NCI-H748 (cell line): ENCODE results near the gene SLC36A1.
A peak's percentile ranks its signal among the peaks of the same experiment; 100 is the strongest.
"Not testable (repeated sequence)": the region's sequence is repeated elsewhere in the genome, so short reads cannot be mapped to it uniquely, and the experiment has no call there.

Experiments used
- DNase-seq: peaks from one replicate; lab custom pipeline; 2025; ENCODE audit not compliant: unreplicated experiment; lab: John Stamatoyannopoulos, UW

Gene SLC36A1

DNA sequence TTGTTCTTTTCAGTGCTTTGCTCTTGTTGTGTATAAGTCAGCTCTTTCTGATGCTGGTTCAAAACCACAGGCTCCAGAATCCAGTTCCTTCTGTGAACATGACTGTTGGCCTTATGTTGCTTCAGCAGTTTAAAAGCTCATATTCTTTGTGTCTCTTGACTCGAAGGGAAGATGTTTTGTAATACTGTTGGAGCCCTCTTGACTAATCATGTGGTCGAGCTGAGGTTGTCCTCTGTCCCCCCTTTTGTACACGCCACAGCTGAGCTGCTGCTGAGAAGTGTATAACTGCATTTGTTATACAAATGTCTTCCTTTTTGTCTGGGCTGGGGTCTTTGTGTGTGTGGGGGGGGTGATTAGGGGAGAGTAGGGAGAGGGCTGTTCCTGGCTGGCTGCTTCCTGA is 35.8 kb downstream of the SLC36A1 start:
- DNase-seq = no peak

DNA sequence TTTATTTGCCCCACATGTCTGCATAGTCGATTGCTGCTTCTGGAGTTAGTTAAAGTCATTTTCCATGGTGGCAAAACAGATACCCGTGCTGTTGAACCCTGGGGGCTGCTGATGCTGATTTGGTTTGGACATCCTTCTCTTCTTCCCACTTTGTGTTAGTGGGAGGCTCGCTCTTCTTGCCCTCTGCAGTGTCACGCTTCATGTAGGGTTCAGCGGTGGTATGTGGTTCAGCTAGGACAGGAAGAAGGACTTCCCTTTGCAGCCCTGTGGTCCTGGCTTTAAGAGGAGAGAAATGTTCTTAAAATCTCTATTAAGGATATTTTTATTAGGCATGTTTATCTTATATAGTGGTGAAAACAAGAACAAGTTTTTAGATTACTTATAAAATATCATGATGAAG is 36.2 kb downstream of the SLC36A1 start:
- no peak for DNase-seq

DNA sequence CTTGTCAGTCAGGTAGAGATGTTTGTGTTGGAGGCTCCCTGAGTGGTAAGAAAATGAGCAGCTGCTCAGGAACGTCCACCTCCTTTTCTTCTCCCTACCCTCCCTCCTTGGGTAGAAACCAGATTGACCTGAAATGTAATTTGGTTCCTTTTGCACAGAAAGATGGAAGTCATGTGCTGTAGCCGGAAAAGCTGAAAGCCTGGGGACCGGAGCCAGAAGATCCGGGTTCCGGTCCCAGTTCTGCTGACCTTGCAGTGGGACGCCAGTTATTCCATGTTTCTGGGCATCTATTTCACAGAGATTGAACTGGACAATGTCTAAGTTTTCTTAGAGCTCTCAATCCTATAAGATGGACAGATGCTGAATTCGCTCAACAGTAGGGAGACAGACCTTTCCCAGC is 40.1 kb downstream of the SLC36A1 start:
- DNase-seq = no peak

DNA sequence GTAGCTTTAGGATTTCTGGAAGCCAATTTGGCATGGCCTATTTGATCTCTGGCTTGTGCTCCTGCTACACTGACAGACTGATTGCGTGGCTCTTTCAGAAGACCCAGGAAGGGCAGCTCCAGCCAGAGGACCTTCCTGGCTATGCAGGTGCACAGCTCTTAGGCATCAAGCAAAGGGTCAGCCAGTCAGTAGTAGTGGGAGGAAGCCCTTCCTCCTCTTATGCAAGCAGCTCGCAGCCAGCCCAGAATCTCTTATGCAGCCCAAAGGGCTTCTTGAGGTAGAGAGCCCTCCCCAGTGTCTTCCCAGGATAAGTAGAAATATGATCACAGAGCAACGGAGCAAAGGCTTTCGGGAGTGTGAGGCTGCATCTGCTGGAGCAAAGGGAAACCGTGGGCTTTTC is 43.2 kb downstream of the SLC36A1 start:
- DNase-seq = no peak

DNA sequence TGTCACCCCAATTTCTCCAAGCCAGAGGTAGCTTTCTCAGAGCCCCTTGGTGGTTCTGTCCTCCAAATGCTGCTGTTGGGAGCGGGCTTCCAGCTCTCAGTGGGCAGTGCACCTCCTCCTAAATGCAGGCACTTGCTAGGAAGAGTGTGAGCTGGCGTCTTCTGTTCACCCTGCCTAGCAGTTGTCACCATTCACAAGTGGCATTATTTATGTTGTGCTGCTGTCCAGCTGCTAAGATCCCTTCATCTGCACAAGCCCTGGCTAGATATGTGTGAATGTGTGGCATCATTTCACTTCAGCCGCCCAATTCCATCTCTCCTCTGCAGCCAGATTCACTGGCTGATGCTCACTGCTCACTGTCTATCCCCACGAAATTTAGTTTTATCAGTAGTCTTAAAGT is 43.7 kb downstream of the SLC36A1 start:
- no peak for DNase-seq

DNA sequence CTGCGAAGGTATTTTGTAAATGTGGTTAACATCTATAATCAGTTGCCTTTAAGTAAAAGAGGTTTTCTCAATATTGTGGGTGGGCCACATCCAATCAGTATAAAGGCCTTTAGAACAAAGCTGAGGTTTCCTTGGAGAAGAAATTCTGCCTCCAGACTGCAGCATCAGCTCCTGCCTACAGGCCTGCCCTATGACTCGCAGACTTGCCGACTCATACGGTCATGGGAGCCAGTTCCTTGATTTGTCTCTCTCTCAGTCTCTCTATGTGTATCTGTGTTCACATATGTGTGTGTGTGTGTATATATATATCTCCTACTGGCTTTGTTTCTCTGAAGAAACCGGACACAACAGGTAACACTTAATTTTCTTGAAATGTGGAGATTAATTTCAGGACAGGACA is 45.3 kb downstream of the SLC36A1 start:
- DNase-seq = no peak

DNA sequence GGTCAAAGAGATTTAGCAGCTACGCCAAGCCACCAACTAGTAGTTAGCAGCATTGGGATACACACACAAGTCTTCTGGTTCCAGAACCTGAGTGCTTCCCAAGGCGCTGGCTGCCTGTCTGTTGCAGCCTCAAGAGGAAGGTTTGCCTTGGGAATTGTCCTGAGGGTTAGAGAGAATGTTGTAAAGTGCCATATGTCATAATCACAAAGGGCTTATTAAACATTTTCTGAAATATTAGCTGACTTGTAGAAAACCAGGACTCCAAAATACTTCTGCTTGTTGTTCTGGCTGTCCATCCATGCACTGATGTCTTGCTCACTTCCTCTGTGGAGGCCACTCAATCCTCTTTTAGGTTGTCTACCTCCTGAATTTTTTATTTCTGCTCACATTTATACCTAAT is 46.3 kb downstream of the SLC36A1 start:
- no peak for DNase-seq

DNA sequence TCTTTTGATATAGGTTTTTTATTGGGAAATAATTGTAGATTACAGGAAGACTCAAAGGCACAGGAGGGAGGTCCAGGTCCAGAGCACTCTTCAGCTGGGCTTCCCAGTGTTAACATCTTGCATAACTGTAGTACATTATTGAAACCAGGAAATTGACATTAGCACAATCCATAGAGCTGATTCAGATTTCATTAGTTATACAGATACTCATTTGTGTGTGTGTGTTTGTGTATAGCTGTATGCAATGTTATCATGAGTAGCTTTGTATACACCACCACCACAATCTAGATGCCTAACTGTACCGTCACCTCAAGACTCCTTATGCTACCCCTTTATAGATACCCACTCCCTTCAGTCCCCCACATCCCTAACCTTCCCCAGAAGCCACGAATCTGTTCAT is 47.9 kb downstream of the SLC36A1 start:
- no peak for DNase-seq

DNA sequence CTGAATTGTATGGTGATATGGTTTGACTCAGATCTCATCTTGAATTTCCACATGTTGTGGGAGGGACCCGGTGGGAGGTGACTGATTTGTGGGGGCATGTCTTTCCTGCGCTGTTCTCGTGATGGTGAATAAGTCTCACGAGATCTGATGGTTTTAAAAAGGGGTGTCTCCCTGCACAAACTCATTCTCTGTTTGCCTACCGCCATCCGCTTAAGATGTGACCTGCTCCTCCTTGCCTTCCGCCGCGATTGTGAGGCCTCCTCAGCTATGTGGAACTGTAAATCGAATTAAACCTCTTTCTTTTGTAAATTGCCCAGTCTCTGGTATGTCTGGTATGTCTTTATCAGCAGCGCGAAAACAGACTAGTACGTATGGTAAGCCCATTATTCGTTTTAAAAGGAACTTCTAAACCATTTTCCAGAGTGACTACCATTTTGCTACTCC is 48.7 kb downstream of the SLC36A1 start:
- no peak for DNase-seq

DNA sequence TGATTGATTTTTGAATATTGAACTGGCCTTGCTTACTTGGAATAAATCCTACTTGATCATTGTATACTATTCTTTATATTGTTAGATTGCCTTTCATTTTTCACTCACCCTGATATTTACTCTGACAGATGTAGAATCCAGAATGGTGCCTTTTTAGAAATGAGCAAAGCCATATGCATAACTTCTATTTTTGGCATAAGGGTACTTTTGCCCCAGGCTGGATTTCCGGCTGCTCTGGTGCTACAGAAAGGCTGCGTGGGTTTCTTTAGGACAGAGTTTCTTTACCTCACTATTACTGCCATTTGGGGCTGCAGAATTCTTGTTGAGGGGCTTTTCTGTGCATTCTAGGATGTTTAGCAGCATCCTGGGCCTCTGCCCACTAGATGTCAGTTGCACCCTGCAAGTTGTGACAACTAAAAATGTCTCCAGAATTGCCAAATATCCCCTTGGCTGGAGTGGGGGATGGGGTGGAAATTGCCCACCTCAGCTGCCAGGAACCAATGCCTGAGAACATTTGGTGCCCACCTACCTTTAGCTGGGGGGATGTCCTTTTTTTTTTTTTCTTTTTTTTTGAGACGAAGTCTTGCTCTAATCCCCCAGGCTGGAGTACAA is 50.1 kb downstream of the SLC36A1 start:
- no peak for DNase-seq

DNA sequence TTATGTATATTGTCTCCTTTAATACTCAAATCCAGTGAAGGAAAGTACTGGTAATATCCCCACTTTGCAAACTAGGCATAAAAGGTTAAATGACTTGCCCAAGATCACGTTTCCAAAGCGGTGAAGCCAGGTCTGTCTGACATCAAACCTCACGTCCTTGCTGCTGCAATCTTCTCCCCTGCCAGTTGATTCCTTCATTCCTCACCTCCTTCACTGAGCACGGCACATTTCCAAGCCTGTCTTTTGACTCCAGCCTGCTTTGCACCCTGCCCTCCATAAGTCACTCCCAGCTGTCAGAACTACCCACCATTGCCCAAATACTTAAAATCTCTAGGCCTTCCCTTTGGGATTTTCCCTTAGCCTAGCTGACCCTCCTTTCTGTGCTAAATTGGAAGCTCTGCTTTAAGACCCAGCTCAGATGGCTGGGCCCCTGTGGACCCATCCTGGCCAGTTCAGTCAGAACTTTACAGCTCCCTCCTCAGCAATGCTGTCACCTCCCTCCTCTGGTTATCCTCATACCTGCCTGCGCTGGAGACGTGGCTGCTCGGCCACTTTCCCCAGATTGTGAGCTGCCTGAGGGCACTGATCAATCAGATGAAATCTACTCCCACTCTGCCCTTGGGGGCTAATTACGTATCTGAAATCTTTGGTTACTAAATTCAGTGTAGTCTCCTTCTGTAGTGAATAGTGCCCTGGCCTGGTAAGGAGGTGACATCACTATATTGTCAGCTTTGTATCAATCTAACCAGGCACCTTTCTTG is 51.2 kb downstream of the SLC36A1 start:
- DNase-seq = no peak

DNA sequence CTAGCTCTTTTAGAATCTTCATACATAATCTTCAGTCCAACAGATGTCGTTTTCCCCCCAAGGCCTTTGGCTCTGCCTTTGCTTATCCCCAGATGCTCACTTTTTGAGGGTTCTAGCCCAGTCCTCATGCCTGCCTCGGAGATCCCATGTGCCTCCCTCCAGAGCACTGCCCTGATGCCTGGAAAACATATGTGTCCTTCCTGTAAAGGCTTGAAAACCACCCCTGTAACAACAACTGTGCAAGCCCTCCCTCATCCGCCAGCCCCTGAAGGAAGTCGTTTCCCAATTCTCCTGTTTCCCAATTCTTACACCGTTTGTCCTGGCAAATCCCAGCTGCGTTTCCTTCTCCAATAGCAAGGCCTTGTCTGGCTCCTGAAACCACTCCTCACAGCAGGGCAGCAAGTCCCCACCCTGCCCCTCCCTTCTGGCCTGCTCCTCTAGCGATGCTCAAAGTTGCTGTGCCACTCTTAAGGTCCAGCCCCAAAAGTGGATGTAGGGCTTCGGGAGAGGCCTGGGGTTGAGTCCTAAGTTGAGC is 52.2 kb downstream of the SLC36A1 start:
- DNase-seq = no peak

DNA sequence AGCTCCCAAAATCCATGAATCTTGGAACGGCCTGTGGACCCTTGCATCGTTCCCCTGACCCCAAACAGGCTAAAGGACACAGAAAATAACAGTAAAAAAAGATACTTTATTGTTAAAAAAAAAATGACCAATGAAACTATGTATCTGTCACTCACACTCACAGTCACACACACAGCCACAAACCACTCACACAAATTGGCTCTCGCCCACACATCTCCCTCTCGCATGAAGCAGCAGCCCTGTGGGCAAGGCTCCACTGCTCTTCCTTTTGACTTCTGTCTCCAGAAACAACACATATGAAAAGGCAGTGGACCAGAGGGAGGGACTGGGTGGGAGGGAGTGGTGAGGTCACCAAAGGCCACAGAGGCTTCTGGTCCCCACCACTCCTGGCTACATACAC is 56.6 kb downstream of the SLC36A1 start:
- no peak for DNase-seq

DNA sequence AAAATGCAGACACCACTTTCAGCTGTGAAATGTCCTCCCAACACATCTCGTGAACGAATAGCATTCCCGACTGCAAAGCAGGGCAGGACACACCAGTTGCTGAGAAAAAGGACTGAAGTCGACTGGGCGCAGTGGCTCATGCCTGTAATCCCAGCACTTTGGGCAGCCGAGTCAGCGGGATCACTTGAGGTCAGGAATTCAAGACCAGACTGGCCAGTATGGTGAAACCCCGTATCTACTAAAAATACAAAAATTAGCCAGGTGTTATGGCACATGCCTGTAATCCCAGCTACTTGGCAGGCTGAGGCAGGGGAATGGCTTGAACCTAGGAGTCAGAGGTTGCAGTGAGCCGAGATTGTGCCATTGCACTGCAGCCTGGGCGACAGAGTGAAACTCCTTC is 60.9 kb downstream of the SLC36A1 start:
- not testable (repeated sequence) for DNase-seq

DNA sequence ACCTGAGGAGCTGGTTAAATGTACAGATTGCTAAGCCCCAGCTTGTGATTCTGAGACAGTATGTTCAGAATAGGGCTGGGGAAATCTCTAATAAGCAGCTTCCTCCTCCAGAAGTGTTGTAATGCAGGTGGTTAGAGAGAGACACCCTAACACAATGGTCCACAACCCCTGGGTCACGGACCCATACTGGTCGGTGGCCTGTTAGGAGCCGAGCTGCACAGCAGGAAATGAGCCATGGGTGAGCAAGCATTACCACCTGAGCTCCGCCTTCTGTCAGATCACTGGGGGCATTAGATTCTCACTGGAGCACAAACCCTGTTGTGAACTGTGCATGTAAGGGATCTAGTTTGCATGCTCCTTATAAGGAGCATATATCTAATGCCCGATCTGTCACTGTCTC is 61.8 kb downstream of the SLC36A1 start:
- no peak for DNase-seq

DNA sequence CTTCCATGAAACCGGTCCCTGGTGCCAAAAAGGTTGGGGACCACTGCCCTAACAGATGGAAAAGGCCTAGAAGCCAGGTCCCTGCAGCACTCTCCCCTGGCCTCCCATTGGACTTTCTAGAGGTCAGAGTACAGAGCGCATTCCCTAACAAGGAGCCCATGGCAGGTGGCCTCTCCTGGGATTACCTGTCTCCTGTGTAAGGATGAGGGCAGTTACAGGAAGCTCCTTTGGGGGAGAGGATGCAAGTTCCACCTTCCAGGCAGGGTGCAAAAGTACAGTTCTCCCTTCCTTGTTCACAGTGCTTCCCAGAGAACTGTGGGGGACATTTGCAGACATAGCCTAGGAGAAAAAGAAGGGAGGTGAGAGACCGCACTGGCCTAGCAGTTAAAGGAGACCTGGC is 62.4 kb downstream of the SLC36A1 start:
- DNase-seq = no peak

DNA sequence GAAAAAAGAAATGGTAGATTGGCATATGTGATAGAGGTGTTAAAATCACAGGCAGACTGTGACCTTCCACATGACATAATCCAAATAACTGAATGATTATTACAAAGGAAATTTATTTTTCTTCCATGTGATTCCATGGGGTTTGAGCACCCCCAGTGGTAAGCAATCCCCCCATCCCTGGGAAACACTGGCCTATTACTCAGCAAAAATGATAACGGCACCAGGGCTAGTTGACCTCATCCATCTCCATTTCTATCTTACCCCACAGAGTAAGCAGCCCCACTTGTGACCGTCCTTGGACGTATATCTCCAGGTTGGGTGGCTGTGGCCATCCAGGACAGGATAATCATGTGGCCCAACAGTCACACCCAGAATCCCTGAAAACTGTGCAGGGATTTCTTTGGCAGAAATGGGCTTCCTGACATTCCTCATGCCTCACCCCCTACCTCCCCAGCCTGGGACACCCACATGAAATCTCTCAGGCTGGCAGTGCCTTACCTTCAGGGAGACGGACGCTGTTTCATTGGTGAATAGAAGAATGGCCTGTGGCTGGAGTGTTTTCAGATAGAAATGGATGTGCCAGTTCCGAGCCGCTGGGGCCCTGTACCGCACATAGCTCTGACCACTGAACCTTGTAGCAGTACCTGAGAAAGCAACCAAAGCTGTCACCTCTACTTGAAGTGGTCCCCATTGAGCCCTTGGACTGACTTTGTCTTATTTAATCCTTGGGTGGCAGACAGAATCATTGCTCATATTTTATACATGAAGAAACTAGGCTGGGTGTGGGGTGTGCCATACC is 69.9 kb downstream of the SLC36A1 start:
- no peak for DNase-seq

DNA sequence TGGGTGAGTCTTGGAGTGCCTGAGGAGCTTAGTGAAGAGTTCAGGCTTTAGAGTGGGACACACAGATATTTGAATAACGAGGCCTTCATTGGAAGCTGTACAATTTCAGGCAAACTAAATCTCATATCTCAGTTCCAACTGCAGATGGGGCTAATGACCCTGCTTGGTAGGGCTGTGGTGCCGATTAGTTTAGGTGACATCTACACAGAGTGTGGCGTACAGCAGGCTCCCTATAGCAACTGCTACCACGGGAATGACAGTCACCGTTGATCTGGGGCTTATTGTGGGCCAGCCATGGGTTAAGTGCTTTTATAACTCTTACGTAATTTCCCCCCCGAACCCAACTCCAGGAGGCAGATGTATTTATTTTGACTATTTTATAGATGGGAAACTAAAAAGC is 72.9 kb downstream of the SLC36A1 start:
- no peak for DNase-seq

DNA sequence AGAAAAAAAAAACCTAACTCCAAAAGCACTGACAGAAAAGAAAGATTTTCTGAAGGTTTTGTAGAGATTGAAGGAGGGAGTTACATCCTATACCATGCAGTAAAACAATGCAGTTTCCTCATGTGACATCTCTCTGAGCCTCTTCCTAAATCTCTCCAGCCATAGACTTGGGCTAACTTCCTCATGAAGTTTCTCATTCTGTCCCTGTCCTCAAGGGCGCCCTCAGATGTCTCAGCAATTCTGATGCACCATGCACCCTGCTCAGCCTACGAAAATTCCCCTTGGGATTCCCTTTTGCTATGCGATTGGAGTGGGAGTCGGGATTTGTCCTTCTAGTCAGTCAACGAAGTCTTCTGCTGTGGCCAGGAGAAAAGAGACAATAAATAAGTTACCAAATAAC is 74.8 kb downstream of the SLC36A1 start:
- no peak for DNase-seq

DNA sequence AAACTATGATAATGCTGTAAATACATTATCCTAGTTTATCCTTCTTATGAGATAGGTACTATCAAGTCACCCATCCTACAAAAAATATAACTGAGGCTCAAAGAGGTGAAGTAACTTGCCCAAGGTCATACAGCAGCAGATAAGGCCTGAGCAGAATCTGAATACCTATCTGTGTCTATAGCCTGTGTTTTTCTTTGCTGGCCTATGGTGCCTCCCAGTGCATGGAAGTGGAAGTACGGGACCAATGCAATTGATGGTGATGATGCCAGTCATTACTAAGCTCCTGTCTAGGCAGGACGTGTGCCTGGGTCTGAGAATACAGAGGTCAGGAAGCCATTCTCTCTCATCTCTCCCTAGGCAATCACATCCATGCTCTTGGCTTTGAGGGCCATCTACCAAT is 75.9 kb downstream of the SLC36A1 start:
- DNase-seq = peak; percentile 50

DNA sequence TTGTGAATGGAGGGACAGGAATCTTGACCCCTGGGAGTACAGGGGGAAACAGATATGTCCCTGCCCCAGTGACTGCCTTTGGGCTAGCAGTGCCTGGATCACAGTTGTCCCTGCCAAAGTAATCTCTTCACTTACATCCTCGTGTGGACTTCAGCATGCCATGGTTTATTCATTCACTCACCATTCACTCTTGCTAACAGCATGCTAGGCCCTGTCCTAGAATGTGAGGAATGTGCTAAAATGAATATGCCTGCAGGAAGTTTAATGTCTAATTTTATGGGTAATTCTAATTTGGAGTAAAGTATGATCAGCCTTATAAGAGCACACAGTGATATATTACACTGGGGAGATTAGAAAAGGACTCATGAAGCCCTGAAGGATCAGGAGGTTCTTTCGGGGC is 80.8 kb downstream of the SLC36A1 start:
- no peak for DNase-seq

DNA sequence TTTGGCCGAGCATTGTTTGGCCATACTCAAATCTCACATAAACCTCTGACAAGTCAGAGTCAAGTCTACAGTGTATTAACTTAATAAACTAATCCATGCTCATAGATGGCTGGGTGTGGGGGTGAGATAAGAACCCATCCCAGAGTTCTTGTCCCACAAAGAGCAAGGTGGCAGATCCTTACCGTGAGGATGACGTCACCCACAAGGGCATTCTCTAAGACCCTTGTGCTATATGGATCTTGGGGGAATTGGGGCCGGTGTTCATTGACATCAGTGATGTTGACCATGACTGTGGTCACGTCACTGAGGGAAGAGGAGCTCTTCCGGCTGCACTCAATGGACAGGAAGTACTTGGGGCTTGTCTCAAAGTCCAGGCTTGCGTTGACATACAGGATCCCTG is 81.6 kb downstream of the SLC36A1 start:
- no peak for DNase-seq
